ENCODE measurements around the gene APOE.
"Not testable (repeated sequence)": the region's sequence is repeated elsewhere in the genome, so short reads cannot be mapped to it uniquely, and the experiment has no call there.

- not testable (repeated sequence) for TF ChIP-seq PPARA (CRISPR knock-in tag; IDR thresholded peaks at IDR 0.05; ENCODE audit: borderline replicate concordance); CREB5 (CRISPR knock-in tag; IDR thresholded peaks at IDR 0.05; ENCODE audit: low read depth); OSR1 (CRISPR knock-in tag; IDR thresholded peaks at IDR 0.05); RARB (CRISPR knock-in tag; IDR thresholded peaks at IDR 0.05); ARNTL (CRISPR knock-in tag; IDR thresholded peaks at IDR 0.05; ENCODE audit: borderline replicate concordance, low read depth); ZNF70 (CRISPR knock-in tag; IDR thresholded peaks at IDR 0.05); ZFP30 (CRISPR knock-in tag; IDR thresholded peaks at IDR 0.05); CSDC2 (CRISPR knock-in tag; IDR thresholded peaks at IDR 0.05)
- TF ChIP-seq, protein P1, sequence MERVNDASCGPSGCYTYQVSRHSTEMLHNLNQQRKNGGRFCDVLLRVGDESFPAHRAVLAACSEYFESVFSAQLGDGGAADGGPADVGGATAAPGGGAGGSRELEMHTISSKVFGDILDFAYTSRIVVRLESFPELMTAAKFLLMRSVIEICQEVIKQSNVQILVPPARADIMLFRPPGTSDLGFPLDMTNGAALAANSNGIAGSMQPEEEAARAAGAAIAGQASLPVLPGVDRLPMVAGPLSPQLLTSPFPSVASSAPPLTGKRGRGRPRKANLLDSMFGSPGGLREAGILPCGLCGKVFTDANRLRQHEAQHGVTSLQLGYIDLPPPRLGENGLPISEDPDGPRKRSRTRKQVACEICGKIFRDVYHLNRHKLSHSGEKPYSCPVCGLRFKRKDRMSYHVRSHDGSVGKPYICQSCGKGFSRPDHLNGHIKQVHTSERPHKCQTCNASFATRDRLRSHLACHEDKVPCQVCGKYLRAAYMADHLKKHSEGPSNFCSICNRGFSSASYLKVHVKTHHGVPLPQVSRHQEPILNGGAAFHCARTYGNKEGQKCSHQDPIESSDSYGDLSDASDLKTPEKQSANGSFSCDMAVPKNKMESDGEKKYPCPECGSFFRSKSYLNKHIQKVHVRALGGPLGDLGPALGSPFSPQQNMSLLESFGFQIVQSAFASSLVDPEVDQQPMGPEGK (CRISPR knock-in tag; IDR thresholded peaks at IDR 0.05; ENCODE audit: borderline replicate concordance) = not testable (repeated sequence)
Measured at GRCh38 chr19:44861576-44861975, 44.0 kb upstream of the APOE start.
